ENCODE measurements around the gene SURF2.

DNA sequence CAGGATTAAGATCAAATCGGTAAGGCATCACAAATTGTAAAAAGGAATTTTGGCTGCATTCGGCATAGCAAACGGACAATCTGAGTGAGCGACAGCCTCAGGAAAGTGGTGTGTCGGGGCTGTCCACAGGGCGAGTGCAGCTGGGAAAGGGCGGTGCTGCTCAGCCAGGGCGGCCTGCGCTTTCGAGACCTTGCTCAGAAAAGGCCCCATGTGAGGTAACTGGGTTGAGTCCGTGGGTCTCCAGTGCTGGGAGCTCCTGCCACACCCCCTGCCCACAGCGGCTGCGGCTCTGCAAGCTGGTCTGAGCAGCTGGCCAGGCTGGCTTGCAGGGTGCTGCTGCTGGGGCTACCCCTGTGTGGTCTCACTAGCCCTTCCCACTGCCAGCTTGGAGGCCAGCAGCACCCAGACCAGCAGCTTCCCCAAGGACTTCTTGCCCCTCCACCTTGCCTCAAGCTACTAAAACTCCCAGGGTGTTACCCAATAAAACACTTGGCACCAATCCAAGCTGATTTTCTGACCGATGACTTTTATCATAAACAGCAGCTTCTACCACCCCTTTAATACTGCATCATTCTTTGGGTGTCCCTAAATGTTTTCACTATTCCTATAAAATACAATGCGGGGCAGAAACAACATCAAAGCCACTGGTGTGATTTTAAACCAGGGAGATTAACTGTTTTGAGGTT is 6.2 kb downstream of the SURF2 start:
- TF ChIP-seq, protein P1, sequence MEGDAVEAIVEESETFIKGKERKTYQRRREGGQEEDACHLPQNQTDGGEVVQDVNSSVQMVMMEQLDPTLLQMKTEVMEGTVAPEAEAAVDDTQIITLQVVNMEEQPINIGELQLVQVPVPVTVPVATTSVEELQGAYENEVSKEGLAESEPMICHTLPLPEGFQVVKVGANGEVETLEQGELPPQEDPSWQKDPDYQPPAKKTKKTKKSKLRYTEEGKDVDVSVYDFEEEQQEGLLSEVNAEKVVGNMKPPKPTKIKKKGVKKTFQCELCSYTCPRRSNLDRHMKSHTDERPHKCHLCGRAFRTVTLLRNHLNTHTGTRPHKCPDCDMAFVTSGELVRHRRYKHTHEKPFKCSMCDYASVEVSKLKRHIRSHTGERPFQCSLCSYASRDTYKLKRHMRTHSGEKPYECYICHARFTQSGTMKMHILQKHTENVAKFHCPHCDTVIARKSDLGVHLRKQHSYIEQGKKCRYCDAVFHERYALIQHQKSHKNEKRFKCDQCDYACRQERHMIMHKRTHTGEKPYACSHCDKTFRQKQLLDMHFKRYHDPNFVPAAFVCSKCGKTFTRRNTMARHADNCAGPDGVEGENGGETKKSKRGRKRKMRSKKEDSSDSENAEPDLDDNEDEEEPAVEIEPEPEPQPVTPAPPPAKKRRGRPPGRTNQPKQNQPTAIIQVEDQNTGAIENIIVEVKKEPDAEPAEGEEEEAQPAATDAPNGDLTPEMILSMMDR (IDR thresholded peaks at IDR 0.05): no peak
- TF ChIP-seq POLR2A (IDR thresholded peaks at IDR 0.05): no peak
